H9 (cell line): ENCODE measurements around the gene FLT3. TPM values are rescaled to one million over a fixed set of nuclear protein-coding genes. Genes with fewer than 3 reads are reported as not detected.

Source experiments
- DNase-seq: peaks from one replicate; pipeline ENCODE4 v3.0.0-alpha.2; 2017
- H2AFZ ChIP-seq: one replicate; pipeline ENCODE4 v1.6.1; 2013; ENCODE audit warnings: mild to moderate bottlenecking, low read length, control low read depth, moderate library complexity
- H2AK5ac ChIP-seq: 2 replicates; pipeline ENCODE4 v1.6.1; 2013; ENCODE audit warnings: low read length, control low read depth, mixed read lengths; ENCODE audit not compliant: insufficient read length
- H2BK120ac ChIP-seq: one replicate; pipeline ENCODE4 v1.6.1; 2013; ENCODE audit warnings: low read depth, mild to moderate bottlenecking, low read length, control low read depth, inconsistent platforms; ENCODE audit not compliant: poor library complexity, severe bottlenecking
- H2BK12ac ChIP-seq: 2 replicates; pipeline ENCODE4 v1.6.1; 2013; ENCODE audit warnings: low read length, control low read depth, mixed read lengths, low read depth; ENCODE audit not compliant: insufficient read length
- H2BK15ac ChIP-seq: 2 replicates; pipeline ENCODE4 v1.6.1; 2013; ENCODE audit warnings: low read depth, low read length, control low read depth
- H2BK20ac ChIP-seq: one replicate; pipeline ENCODE4 v1.6.1; 2013; ENCODE audit warnings: low read depth, mild to moderate bottlenecking, low read length, control low read depth, inconsistent platforms; ENCODE audit not compliant: poor library complexity, severe bottlenecking
- H2BK5ac ChIP-seq: 2 replicates; pipeline ENCODE4 v1.6.1; 2013; ENCODE audit warnings: low read length, control low read depth, mixed read lengths; ENCODE audit not compliant: insufficient read length
- H3K14ac ChIP-seq: 2 replicates; pipeline ENCODE4 v1.6.1; 2013; ENCODE audit warnings: low read length, control low read depth; ENCODE audit not compliant: insufficient read depth
- H3K18ac ChIP-seq: 2 replicates; pipeline ENCODE4 v1.6.1; 2013; ENCODE audit warnings: low read depth, mild to moderate bottlenecking, mixed read lengths, low read length, control low read depth; ENCODE audit not compliant: insufficient read length
- H3K23ac ChIP-seq: 2 replicates; pipeline ENCODE4 v1.6.1; 2013; ENCODE audit warnings: low read length, control low read depth, mixed read lengths, low read depth; ENCODE audit not compliant: insufficient read length
- H3K23me2 ChIP-seq: 2 replicates; pipeline ENCODE4 v1.6.1; 2013; ENCODE audit warnings: low read depth, mild to moderate bottlenecking, mixed read lengths, low read length, control low read depth; ENCODE audit not compliant: insufficient read length, poor library complexity, severe bottlenecking
- H3K27ac ChIP-seq: 2 replicates; pipeline ENCODE4 v1.5.1; 2013; ENCODE audit warnings: low read length, control low read depth, mixed read lengths, low read depth; ENCODE audit not compliant: insufficient read length
- H3K27me3 ChIP-seq: 2 replicates; pipeline ENCODE4 v1.6.1; 2013; ENCODE audit warnings: low read length, control low read depth, inconsistent platforms; ENCODE audit not compliant: insufficient read depth
- H3K4ac ChIP-seq: 2 replicates; pipeline ENCODE4 v1.6.1; 2013; ENCODE audit warnings: low read depth, mild to moderate bottlenecking, control low read depth, inconsistent platforms, low read length, moderate library complexity
- H3K4me1 ChIP-seq: 2 replicates; pipeline ENCODE4 v1.6.1; 2013; ENCODE audit warnings: low read length, control low read depth, inconsistent platforms; ENCODE audit not compliant: insufficient read depth
- H3K4me2 ChIP-seq: 2 replicates; pipeline ENCODE4 v1.6.1; 2013; ENCODE audit warnings: low read length, control low read depth, mixed read lengths; ENCODE audit not compliant: insufficient read length, insufficient read depth
- H3K56ac ChIP-seq: 2 replicates; pipeline ENCODE4 v1.6.1; 2013; ENCODE audit warnings: low read depth, mild to moderate bottlenecking, mixed read lengths, low read length, control low read depth; ENCODE audit not compliant: insufficient read length
- H3K79me1 ChIP-seq: 2 replicates; pipeline ENCODE4 v1.6.1; 2013; ENCODE audit warnings: low read depth, mild to moderate bottlenecking, moderate library complexity, low read length, control low read depth, inconsistent platforms; ENCODE audit not compliant: insufficient read depth, poor library complexity, severe bottlenecking
- H3K79me2 ChIP-seq: 2 replicates; pipeline ENCODE4 v1.6.1; 2013; ENCODE audit warnings: low read length, control low read depth, inconsistent platforms; ENCODE audit not compliant: insufficient read depth
- H3K9ac ChIP-seq: 2 replicates; pipeline ENCODE4 v1.6.1; 2013; ENCODE audit warnings: low read length, control low read depth, mixed read lengths; ENCODE audit not compliant: insufficient read length; ENCODE audit errors: extremely low read depth
- H3K9me3 ChIP-seq: one replicate; pipeline ENCODE4 v1.6.1; 2013; ENCODE audit warnings: low read depth, low read length, inconsistent platforms; ENCODE audit not compliant: control insufficient read depth
- H3T11ph ChIP-seq: one replicate; pipeline ENCODE4 v1.6.1; 2013; ENCODE audit warnings: mild to moderate bottlenecking, low read length, control low read depth, inconsistent platforms
- H4K20me1 ChIP-seq: one replicate; pipeline ENCODE4 v1.6.1; 2013; ENCODE audit not compliant: control insufficient read depth, insufficient read length, insufficient read depth
- H4K5ac ChIP-seq: 2 replicates; pipeline ENCODE4 v1.6.1; 2013; ENCODE audit warnings: low read depth, mild to moderate bottlenecking, mixed read lengths, low read length, control low read depth; ENCODE audit not compliant: insufficient read length
- H4K8ac ChIP-seq: replicated peaks from 2 replicates; pipeline ENCODE4 v1.6.1; 2013; ENCODE audit warnings: low read length, control low read depth, mixed read lengths, low read depth; ENCODE audit not compliant: insufficient read length
- H4K91ac ChIP-seq: 2 replicates; pipeline ENCODE4 v1.6.1; 2013; ENCODE audit warnings: low read depth, mild to moderate bottlenecking, moderate library complexity, mixed read lengths, low read length, control low read depth; ENCODE audit not compliant: insufficient read length
- H3K27ac Mint-ChIP-seq, 3 experiments: 2 replicates in 2 of 3; 3 replicates in 1 of 3; pipeline ENCODE4 v1.8.0; 2020 to 2021; ENCODE audit warnings: mixed read lengths in 3 of 3, mild to moderate bottlenecking in 1 of 3, moderate library complexity in 1 of 3
- H3K27me3 Mint-ChIP-seq: 2 replicates; pipeline ENCODE4 v1.8.0; 2021; ENCODE audit warnings: low read depth, mild to moderate bottlenecking, moderate library complexity, mixed read lengths
- H3K36me3 Mint-ChIP-seq, 3 experiments: 2 replicates in 2 of 3; 3 replicates in 1 of 3; pipeline ENCODE4 v1.8.0; 2020 to 2021; ENCODE audit warnings: low read depth in 3 of 3, mixed read lengths in 3 of 3; ENCODE audit not compliant: insufficient read depth in 1 of 3
- H3K4me1 Mint-ChIP-seq, 2 experiments: 2 replicates each; pipeline ENCODE4 v1.8.0; 2020; ENCODE audit warnings: mixed read lengths in 2 of 2
- H3K4me3 Mint-ChIP-seq, 2 experiments: 2 replicates in 1 of 2; 3 replicates in 1 of 2; pipeline ENCODE4 v1.8.0; 2020 to 2021; ENCODE audit warnings: mild to moderate bottlenecking in 2 of 2, mixed read lengths in 2 of 2, moderate library complexity in 1 of 2
- H3K9me3 Mint-ChIP-seq, 2 experiments: 2 replicates in 1 of 2; 3 replicates in 1 of 2; pipeline ENCODE4 v1.8.0; 2020; ENCODE audit warnings: mild to moderate bottlenecking in 2 of 2, mixed read lengths in 2 of 2, moderate library complexity in 1 of 2
- CTCF ChIP-seq: fragments of 200-600 bp; sonication (generic); conservative IDR thresholded peaks from 3 replicates; pipeline ENCODE4 v1.8.0; 2021; ENCODE audit warnings: antibody characterized with exemption, mild to moderate bottlenecking
- WGBS: extraction: QIAGEN DNeasy Blood & Tissue Kit; methylation state at CpG from one replicate; pipeline ENCODE4 v1.1.7; 2013; ENCODE audit warnings: missing lambda C conversion rate, low lambda C conversion rate, mixed read lengths; ENCODE audit not compliant: insufficient read length; ENCODE audit errors: extremely low coverage; 5-methylcytosine and 5-hydroxymethylcytosine counted together
- total RNA-seq: library from RNA; stranded (reverse); gene quantifications from 2 replicates; pipeline ENCODE4 v1.2.1, GENCODE V29; 2021

The FLT3 gene
- total RNA-seq, 1 experiment from 2014 or later: 0.44 TPM

DNA sequence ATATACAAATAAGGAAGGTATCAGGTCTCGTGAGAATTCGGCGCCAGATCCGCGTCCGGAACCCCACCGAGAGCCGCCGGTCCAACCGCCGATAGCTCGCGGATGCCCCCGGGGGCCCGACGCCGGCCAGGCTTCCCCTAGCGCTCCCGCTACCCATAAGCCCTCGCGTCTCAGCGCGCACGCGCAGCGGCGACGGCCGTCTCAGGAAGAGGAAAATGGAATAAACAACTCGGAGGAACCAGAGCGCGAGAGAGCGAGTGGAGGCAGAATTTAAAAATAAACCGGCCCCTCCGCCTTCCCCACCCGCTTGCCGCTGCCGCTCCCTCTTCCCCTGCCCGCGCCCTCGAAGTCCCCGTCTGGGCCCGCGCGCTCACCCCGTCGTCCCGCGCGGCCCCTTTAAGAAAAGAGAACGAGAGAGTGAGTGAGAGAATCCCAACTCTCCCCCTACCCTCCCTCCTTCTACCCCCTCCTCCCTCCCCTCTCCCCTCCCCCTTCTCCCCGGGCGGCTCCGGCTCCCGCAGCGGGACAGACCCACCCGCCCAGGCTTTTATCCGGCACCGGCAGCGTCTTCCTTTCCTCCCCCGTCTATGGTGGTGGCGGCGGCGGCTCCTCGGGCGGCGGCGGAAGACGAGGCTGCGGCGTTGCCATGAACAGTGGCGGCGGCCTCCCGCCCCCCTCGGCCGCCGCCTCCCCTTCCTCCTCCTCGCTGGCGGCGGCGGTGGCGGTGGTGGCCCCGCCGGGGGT, 37.8 kb upstream of the FLT3 start, which contains the start of gene PAN3:
TSS of gene PAN3 (plus strand) at position 534 of the 744 bp plus-strand sequence. CDS start at position 647, 113 bp downstream.
- H2BK120ac ChIP-seq: peak within 1 kb of the TSS; percentile 99
- peak within 1 kb of the TSS; percentile 69 for H2AFZ ChIP-seq
- no peak within 1 kb of the TSS for H4K8ac ChIP-seq
- no peak within 1 kb of the TSS for H2BK20ac ChIP-seq
- 0 out of 2 replicates have a peak, but pooled peaks cover 2% of the 10 kb centered on the region for H3K4me1 ChIP-seq
- no peak within 1 kb of the TSS for H3T11ph ChIP-seq
- H3K9ac ChIP-seq: peak within 1 kb of the TSS; percentile 91
- H3K27ac Mint-ChIP-seq: peak within 1 kb of the TSS; percentile 97 to 98 (median 98)
- peak within 1 kb of the TSS; percentile 94 for H3K18ac ChIP-seq
- no peak within 1 kb of the TSS for H4K5ac ChIP-seq
- WGBS: no CpG with 5 or more reads among the region's 84 CpGs
- no peaks in the 10 kb centered on the region for H3K79me1 ChIP-seq
- H3K27me3 Mint-ChIP-seq: no peaks in the 10 kb centered on the region
- peaks cover 0 to 4% (median 0%) of the 10 kb centered on the region in 3 experiments; a peak in 1 of 7 replicates for H3K36me3 Mint-ChIP-seq
- no peak for TF ChIP-seq CTCF
- DNase-seq: peak; percentile 90
- H3K9me3 ChIP-seq: no peaks in the 10 kb centered on the region
- peak within 1 kb of the TSS; percentile 81 to 90 for H3K4me3 Mint-ChIP-seq
- no peak within 1 kb of the TSS; the same call in 1 of the 2 replicates for H3K4ac ChIP-seq
- no peak within 1 kb of the TSS for H2BK15ac ChIP-seq
- no peaks in the 10 kb centered on the region; a peak in 1 of 5 replicates for H3K9me3 Mint-ChIP-seq
- no peak within 1 kb of the TSS for H2BK5ac ChIP-seq
- no peak within 1 kb of the TSS for H2AK5ac ChIP-seq
- H3K23ac ChIP-seq: no peak within 1 kb of the TSS
- H4K20me1 ChIP-seq: no peaks in the 10 kb centered on the region
- no peaks in the 10 kb centered on the region for H3K27me3 ChIP-seq
- H3K27ac ChIP-seq: peak within 1 kb of the TSS; percentile 83
- peak within 1 kb of the TSS; percentile 97 for H3K14ac ChIP-seq
- no peak within 1 kb of the TSS for H4K91ac ChIP-seq
- H3K4me2 ChIP-seq: peak within 1 kb of the TSS; percentile 92
- H3K56ac ChIP-seq: no peak within 1 kb of the TSS
- peaks cover 12% of the 10 kb centered on the region for H3K23me2 ChIP-seq
- H2BK12ac ChIP-seq: no peak within 1 kb of the TSS
- H3K4me1 Mint-ChIP-seq: peaks cover 37 to 46% of the 10 kb centered on the region in 2 experiments
- H3K79me2 ChIP-seq: peaks cover 13% of the 10 kb centered on the region; the same call in 1 of the 2 replicates
